Stimulated activated CD8-positive, alpha-beta memory T cell treated with anti-CD3 and anti-CD28 coated beads, Interleukin-4, amount 100 ng/mL, for 24 hours (primary cell): ENCODE measurements around the gene NKD1.
"Not testable (repeated sequence)": the region's sequence is repeated elsewhere in the genome, so short reads cannot be mapped to it uniquely, and the experiment has no call there.

ENCODE experiments used
- DNase-seq: peaks from one replicate; pipeline ENCODE4 v3.0.0-alpha.2; 2020; ENCODE audit warnings: low read depth

Gene NKD1, protein sequence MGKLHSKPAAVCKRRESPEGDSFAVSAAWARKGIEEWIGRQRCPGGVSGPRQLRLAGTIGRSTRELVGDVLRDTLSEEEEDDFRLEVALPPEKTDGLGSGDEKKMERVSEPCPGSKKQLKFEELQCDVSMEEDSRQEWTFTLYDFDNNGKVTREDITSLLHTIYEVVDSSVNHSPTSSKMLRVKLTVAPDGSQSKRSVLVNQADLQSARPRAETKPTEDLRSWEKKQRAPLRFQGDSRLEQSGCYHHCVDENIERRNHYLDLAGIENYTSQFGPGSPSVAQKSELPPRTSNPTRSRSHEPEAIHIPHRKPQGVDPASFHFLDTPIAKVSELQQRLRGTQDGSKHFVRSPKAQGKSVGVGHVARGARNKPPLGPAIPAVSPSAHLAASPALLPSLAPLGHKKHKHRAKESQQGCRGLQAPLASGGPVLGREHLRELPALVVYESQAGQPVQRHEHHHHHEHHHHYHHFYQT

DNA sequence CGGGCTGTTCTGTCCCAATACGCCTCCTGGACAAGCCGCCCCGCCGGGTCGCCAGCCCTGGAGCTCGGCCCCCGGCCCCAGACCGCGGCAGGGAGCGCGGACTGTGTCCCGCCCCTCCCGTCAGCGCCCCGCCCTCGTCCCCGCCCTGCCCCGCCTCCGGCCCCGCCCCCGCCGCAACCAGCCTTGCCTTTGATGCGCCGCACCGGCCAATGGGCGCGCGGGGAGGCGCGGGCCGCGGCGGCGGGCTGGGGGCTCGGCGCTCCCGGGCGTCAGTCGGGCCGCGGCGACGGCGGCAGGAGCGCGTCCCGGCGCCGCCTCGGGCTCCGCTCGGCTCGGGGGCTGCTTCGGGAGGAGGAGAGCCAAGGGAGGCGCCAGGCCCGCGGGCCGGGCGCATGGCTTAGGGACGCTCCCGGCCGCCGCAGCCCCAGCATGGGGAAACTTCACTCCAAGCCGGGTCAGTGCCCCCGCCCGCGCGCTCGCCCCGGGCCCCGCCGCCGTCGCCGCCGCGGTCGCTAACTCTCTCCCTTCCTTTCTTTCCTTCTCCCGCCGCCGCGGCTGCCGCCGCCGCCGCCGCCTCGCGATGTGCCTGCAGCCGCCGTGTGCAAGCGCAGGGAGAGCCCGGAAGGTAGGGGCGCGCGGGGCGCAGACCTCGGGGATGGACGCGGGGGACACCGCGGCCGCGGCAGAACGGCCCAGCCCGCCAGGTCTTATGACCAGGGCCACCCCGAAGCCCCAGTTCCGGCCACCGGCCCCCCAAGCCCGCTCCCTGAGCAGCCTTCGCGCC, at the start of gene NKD1:
Gene NKD1, plus strand, starts transcription at position 272 of the 784 bp plus-strand sequence. Its CDS starts 158 bp downstream, at position 430.
- DNase-seq: peak; percentile 53

DNA sequence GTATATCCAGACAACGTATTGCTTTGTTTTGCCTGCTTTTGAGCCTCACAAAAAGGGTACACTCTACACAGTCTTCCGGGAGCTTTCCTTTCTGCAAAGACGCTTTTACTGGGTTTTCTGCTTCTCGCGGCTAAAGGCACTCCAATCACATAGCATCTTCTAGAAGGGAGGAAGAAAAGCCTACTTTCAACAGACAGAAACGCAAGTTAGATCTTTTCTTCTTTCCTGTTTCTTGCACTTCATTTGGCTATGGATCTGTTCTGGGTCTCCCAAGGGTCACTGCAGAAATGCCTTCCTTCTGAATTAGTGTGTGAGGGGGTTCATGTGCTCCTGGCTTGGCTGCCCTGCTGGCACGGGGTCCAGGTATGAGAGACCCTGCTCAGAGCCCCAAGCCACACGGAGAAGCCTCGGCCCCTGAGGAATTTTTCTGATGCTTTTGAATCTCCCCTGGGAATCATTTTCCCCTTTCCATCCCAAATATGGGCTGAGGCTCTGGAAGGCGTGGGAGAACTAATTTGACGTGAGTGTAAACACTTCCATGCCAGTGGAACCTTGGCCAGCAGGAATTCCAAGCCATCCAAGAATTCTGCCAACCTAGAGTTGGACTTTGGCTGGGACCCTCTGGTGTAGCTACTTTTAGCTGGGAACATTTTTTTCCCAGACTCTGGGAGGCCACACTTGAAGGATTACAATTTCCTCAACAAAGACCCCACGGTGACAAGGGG, 49.6 kb upstream of the NKD1 start:
- no peak for DNase-seq

DNA sequence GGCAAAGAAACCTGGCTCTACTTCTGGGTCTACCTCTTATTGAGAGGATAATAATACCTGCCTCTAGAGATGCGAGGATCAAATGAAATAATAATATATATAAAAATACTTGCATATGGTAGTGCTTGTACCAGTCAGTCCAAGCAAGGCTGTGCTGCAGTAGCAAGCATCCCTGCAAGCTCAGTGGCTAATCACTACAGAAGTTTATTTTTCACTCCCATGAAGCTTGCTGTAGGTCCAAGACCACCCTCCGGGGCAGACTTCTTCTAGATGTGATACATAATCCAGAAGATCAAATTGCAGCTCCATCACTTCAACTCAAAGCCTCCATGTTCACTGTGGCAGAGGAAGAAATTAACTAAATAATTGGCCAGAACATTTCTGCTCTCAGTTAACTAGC, 48.9 kb upstream of the NKD1 start:
- no peak for DNase-seq

DNA sequence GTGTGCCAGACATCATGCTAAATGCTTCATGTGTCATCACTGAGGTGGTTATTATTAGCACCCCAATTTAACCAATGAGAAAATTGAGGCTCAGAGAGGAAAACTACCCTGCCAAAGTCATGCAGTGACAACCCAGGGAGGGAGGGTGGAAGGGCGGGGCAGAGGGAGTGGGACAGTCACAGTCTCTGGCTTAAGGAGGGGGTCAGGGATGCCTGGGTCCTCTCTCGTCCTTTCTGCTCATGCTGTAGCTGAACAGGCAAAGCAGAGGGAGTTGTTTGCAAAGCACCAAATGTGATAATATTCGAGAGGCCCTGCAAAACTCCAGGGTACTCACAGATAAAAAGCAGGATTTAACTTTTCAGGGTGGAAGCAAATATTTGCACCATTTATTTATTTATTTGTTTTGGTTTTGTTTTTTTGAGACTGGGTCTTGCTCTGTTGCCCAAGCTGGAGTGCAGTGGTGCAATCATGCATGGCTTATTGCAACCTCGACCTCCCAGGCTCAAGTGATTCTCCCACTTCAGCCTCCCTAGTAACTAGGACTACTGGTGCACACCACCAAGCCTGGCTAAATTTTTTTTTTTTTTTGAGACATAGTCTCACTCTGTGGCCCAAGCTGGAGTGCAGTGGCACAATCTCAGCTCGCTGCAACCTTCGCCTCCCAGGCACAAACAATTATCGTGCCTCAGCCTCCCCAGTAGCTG, 47.9 kb upstream of the NKD1 start:
- no peak for DNase-seq

DNA sequence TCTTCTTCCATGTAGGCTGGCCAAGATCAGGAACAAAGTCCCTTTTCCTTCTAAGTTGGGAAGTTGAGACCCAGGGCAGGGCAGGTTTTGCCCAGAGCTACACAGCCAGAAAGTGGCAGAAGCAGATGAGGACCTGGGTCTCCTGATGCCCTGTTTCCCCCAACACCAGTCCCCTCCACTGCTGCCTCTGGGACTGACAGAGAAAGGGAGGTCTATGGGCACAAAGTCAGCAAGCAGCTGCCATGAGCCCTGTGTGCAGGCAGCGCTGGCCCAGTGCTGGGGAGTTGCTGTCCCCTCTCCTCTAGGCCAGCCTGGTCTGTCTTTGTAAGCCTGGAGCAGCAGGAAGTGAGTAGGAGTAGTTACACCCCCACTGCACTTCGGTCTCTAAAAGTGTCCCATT, 46.9 kb upstream of the NKD1 start:
- DNase-seq: no peak

DNA sequence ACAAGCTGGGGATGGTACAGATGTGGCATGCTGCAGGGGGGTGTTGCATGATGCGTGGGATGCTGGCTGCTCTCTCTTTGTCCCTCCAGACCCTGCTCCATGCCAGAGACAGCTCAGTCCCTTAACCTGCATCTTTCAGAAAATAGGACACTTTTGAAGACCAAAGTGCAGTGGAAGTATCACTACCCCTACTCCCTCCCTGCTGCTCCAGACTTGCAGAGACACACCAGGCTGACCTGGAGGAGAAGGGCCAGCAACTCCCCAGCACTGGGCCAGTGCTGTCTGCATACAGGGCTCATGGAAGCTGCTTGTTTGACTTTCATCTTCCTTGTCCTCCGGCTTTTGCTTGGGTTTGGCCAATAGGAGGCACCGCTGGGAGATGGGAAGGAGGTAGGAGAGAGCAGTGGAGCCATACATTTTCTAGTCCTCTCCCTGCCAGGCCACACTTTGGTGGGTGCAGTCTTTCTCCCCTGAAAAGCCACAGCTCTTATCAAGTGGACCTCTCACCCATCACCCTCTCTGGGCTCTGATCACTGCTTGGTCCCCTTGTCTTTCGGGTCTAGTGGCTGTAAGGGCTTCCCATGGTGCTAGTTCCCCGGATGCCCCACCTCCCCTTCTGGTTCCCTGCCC, 46.1 kb upstream of the NKD1 start:
- no peak for DNase-seq

DNA sequence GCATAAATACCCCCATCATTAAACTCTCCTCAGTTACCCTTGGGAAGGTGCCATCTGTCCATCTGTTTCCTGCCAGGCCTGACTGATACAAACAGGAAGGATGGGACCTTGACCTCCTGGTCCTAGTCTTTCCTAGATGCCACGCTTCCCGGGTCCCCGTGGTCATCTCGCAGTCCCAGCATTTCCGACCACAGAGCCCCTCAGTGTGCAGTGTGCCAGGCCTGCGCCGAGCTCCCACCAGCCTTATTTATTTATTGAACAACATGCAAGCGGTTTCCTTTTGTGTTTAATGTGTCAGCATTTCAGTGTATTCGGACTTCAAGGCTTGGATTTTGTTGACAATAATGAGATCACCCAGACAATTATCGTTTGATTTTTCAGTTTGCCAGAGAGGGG, 45.6 kb upstream of the NKD1 start:
- no peak for DNase-seq

DNA sequence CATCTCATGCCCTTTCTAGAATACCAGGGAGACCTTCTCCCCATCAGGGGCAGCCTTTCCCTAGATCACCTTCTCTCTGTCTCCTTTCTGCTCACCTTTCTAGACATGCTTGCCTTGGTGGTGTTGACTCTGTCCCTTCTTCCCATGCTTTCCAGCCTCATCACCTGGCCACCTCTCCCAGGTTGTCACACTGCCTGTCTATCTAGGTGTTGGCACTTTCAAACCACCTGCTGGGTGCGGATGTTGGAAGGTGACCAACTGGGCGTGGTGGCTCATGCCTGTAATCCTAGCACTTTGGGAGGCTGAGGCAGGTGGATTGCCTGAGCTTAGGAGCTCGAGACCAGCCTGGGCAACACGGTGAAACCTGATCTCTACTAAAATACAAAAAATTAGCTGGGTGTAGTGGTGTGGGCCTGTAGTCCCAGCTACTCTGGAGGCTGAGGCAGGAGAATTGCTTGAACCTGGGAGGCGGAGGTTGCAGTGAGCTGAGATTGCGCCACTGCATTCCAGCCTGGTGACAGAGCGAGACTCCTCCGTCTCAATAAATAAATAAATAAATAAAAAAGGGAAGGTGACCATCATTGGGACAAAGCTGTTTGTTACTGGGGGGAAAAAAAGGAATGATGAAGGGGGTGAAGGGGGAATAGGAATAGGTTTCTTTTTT, 44.2 kb upstream of the NKD1 start:
- not testable (repeated sequence) for DNase-seq

DNA sequence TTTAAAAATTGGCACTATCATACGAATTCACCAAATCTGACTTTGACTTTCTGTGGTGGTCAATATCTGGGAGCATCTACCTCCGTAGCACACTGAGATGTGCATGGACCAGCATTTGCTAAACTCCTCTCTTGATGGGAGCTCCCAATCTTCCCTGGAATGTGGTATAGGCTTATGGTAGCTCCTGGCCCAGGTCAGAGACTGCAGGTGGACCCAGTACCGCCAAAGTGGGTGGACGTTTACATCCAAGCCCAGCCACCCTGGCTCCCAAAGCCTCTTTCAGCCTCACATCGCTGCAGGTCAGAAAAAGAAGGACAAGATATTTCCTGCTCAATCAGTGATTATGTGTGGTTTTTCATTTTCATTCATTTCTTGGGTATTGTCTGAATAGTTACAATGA, 43.1 kb upstream of the NKD1 start:
- DNase-seq: no peak

DNA sequence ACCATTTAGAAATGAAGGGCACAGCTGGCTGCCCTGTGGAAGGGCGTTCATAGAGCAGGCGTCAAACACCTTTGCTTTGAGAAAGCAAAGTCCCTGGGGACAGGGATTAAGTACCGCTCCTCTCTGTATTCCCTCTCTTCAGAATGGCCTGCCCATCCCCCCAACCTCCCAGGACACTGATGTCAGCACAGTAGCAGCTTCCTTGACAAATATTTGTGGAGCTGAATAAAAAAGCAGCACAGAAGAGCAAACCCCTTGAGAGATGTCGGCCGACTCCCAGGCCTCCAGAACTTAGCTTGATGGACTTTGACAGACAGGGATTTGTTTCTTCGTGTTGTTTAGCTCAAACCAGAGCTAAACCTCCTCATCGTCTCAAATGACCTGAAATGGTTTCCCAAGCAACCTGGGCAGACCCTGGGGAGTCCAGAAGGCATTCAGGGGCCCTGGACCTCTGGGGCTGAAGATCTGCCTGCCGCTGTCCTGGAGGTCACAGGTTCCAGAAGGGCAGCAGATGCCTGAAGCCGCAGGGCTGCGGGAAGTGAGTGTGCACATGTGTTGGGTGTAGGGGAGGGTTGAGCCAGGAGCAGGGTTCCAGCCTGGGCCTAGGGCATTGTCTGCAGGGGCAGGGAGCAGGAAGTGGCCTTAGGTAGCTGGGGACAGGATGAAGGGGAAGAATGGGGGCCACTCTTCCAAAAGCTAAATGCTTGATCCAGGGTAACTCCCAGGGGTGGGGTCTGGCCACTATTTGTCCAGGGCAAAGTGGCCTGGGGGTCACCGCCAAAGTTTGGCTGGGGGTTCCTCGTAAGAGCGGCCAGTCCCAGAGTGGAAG, 42.3 kb upstream of the NKD1 start:
- no peak for DNase-seq

DNA sequence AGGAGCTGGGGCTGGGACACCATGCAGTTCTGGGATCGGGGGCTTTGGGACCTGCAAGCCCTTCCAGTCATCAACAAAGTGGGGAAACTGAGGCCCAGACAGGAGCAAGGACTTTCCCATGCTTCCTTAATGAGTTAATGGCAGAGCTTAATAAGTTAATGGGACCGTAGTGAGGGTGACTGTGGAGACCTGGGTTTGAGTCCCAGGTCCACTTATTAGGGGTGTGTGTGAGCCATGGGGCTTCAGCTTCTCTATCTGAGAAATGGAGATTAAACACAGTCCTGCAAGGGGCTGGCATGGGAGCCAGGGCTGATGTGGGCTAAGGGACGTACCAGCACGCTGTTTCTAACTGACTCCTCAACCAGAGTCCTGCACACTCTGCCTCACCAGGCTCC, 41.7 kb upstream of the NKD1 start:
- DNase-seq: no peak

DNA sequence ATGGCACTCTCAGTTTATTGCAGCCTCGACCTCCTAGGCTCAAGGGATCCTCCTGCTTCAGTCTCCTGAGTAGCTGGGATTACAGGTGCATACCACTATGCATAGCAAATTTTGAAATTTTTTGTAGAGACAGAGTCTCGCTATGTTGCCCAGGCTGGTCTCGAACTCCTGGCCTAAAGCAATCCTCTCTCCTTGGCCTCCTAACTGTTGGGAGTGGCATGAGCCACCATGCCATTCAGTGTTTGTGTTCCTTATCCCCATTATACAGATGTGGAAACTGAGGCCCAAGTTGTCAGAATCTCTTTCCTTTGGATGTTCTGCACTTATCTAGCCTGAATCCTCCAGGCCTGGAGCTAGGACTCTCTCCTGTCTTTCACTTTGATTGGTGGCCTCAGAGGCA, 40.8 kb upstream of the NKD1 start:
- no peak for DNase-seq

DNA sequence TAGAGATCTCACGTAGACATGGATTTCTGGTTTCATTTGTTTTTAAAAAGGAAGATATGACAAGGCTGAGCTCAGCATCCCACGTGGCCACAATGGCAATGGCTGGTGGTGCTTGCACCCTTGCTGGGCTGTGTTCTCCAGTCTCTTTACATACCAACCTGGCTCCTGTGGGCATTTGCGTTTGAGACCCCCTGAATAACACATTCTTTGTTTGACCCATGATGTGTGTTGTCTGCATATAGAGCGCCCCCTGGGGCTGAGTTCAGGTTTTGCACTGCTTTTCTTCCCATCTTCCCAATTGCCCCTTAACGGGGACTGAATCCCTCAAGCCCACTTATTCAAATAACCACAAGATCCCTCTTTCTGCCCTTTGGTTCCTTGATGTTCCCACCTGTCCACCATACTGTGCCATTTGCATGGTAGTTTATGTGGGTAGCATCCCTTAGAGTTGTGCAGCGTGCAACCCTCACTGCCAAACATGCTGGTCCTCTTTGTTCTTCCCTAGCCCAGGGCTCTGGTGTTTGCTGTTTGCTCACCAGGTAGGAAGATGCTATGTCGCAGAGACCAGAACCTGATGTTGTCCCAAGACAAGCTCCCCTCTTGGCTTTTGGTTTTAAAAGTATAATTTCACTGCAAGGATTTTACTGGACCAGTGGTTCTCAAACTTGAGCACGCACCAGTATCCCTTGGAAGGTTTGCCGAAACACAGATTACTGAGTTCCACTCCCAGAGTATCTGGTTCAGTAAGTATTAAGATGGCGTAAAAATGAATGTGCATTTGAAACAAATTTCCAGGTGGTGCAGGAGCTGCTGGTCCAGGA, 38.5 kb upstream of the NKD1 start:
- DNase-seq: peak; percentile 19

DNA sequence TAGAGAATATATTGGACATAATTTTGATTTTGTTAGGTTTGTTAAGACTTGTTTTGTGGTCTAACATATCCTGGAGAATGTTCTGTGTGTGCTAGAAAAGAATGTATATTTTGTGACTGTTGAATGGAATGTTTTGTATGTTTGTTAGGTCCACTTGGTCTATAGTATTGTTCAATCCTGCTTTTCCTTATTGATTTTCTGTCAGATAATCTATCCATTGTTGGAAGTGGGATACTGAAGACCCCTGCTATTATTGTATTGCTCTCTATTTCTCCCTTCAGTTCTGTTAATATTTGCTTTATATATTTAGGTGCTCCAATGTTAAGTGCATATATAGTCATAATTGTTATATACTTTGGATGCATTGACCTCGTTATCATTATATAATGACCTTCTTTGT, 33.0 kb upstream of the NKD1 start:
- DNase-seq: no peak

DNA sequence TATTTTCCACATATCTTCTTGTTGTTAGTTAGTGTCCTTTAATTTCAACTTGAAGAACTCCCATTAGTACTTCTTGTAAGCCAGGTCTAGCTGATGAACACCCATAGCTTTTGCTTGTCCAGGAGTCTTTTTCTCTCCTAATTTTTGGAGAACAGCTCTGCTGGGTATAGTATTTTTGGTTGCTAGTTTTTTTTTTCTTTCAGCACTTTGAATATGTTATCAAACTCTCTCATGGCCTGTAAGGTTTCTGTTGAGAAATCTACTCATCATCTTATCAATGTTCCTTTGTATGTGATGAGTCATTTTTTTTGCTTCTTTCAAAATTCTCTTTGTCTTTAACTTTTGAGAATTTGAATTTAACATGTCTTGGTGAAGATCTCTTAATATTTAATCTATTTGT, 31.8 kb upstream of the NKD1 start:
- no peak for DNase-seq

DNA sequence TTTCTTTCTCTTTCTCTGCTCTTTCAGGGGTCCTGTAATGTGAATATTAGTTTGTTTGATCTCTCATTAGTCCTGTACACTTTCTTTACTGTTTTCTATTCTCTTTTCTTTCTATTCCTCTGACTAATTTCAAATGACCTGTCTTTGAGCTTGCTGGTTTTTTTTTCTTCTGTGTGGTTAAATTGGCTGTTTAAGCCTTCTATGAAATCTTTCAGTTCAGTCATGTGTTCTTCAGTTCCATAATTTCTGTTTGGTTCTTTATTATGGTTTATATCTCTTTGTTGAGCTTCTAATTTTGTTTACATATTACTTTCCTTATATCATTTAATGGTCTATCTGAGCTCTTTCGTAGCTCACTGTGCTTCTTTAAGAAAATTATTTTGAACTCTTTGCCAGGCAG, 31.3 kb upstream of the NKD1 start:
- no peak for DNase-seq

DNA sequence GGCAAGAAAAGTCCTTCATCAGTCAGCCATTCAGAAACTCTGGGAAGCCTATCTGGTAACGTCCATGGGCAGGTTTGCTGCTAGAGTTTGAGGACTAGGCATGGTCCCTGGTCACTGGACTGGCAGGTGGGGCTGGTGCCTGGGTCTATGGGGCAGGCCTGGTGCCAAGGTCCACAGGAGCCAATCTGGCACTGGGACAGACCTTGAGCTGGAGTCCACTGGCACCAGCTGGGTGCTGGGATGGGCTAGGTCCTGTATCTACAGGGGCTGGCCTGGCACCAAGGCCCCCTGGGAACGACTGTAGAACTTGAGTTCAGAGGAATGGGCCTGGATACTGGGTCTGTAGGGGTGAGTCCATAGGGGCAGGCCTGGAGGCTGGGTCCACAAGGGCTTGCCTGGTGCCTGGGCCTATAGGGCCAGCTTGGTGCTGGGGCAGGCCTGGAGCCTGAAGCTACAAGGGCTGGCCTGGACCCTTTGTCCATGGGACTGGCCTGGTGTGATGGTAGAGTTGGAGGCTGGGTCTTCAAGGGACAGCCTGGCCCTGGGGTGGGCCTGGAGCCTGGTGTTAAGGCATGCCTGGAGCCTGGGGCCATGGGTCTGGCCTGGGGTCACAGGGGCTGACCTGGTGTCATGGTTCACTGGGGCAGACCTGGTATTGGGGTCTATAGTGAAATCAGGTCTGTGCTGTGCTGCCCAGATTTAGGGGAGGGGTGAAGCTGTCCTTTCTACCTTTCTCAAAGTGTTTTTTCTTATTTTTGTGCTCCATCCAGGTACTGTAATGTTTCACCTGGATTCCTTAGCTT, 30.5 kb upstream of the NKD1 start:
- DNase-seq: no peak

DNA sequence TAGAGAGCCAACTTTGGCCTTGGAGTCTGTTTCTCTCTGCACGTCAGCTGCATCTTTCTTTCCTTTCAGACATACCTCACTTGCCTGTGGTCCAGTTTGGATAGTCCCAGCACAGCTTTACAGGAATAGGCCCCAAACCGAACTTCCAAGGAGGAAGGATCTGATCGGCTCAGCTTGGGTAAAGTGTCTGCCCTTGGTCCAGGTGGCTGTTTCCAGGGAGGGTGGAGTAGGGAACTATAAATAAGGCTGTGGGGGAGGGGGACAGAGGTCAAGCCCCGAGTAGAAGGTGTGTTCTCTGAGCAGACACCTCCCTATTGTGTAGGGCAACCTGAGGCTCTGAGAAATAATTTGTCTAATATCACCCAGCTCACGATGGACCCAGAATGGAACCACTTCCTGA, 29.2 kb upstream of the NKD1 start:
- DNase-seq: no peak
